SK-N-MC (cell line): ENCODE data around the gene GLB1L3.
A peak's percentile ranks its signal among the peaks of the same experiment; 100 is the strongest.

Experiments
- DNase-seq: peaks from one replicate; pipeline ENCODE4 v3.0.0-alpha.2; 2011; ENCODE audit warnings: low read depth, low spot score
- H3K27ac ChIP-seq: fragments of 200-600 bp; sonication (generic); 2 replicates; pipeline ENCODE4 v1.5.1; 2016; ENCODE audit warnings: mixed run types
- H3K36me3 ChIP-seq: fragments of 200-600 bp; sonication (generic); 2 replicates; pipeline ENCODE4 v1.6.1; 2017; ENCODE audit warnings: antibody characterized with exemption, low read length, mixed read lengths; ENCODE audit not compliant: insufficient read depth
- H3K4me3 ChIP-seq: fragments of 200-600 bp; sonication (generic); 2 replicates; pipeline ENCODE4 v1.5.1; 2016
- H3K9ac ChIP-seq: fragments of 200-600 bp; sonication (generic); 2 replicates; pipeline ENCODE4 v1.8.0; 2017; ENCODE audit warnings: mixed run types, mixed read lengths; ENCODE audit not compliant: insufficient read length
- H3K9me3 ChIP-seq: fragments of 200-600 bp; sonication (generic); 2 replicates; pipeline ENCODE4 v1.6.1; 2017; ENCODE audit warnings: low read depth, mild to moderate bottlenecking, antibody characterized with exemption, low read length, moderate library complexity, mixed read lengths
- EZH2 ChIP-seq: fragments of 200-600 bp; sonication (generic); IDR thresholded peaks from one replicate; pipeline ENCODE4 v1.6.1; 2017; ENCODE audit warnings: antibody characterized with exemption
- FOXP2 ChIP-seq: optimal IDR thresholded peaks from 2 replicates; pipeline ENCODE3; 2011; ENCODE audit warnings: mild to moderate bottlenecking, moderate library complexity; ENCODE audit not compliant: insufficient read depth; ENCODE audit errors: extremely low read length, control extremely low read depth
- POLR2AphosphoS5 ChIP-seq: IDR thresholded peaks from 2 replicates; pipeline ENCODE4 v1.6.1; 2012; ENCODE audit warnings: mild to moderate bottlenecking, low read depth, low read length, borderline replicate concordance

GLB1L3 gene

GRCh38 chr11:134245434-134245833, 30.7 kb upstream of the GLB1L3 start:
- DNase-seq: no peak
- Histone ChIP-seq H3K4me3 (no peak overlapping the region), H3K27ac (no peak overlapping the region), H3K9me3 (no peaks in the 10 kb centered on the region), H3K36me3 (peaks cover 59% of the 10 kb centered on the region; the same call in 1 of the 2 replicates), H3K9ac (no peak overlapping the region)
- TF ChIP-seq FOXP2: no peak
- no peak for TF ChIP-seq EZH2
- no peak for TF ChIP-seq POLR2AphosphoS5

DNA sequence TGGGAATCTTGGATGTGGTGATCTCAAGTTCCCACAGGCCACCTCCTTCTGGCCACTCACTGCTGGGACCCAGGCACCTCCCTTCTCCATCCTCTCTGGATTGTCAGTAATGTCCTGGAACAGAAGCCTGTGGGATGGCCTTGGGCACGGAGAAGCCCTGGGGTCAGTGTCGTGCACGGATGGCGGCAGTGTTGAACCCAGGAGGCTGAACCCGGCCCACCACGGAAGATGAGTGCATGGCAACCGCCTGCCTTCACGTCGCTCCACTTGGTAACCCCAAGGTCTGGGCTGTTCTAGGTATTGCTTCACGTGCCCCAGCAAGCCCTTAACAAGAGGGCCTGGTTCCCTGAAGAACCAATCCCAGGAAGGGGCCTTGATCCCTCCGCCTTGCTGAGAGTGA, 30.1 kb upstream of the GLB1L3 start:
- H3K27ac ChIP-seq: no peak overlapping the region
- H3K9ac ChIP-seq: no peak overlapping the region
- no peak overlapping the region for H3K4me3 ChIP-seq
- TF ChIP-seq FOXP2: no peak
- TF ChIP-seq EZH2: no peak
- no peak for TF ChIP-seq POLR2AphosphoS5
- peaks cover 59% of the 10 kb centered on the region; the same call in 1 of the 2 replicates for H3K36me3 ChIP-seq
- no peak for DNase-seq
- no peaks in the 10 kb centered on the region for H3K9me3 ChIP-seq

GRCh38 chr11:134246678-134247077, 29.5 kb upstream of the GLB1L3 start:
- Histone ChIP-seq H3K4me3 (no peak overlapping the region), H3K9ac (no peak overlapping the region), H3K9me3 (no peaks in the 10 kb centered on the region), H3K36me3 (peaks cover 59% of the 10 kb centered on the region; the same call in 1 of the 2 replicates), H3K27ac (no peak overlapping the region)
- DNase-seq: no peak
- TF ChIP-seq FOXP2: no peak
- no peak for TF ChIP-seq POLR2AphosphoS5
- TF ChIP-seq EZH2: no peak

DNA sequence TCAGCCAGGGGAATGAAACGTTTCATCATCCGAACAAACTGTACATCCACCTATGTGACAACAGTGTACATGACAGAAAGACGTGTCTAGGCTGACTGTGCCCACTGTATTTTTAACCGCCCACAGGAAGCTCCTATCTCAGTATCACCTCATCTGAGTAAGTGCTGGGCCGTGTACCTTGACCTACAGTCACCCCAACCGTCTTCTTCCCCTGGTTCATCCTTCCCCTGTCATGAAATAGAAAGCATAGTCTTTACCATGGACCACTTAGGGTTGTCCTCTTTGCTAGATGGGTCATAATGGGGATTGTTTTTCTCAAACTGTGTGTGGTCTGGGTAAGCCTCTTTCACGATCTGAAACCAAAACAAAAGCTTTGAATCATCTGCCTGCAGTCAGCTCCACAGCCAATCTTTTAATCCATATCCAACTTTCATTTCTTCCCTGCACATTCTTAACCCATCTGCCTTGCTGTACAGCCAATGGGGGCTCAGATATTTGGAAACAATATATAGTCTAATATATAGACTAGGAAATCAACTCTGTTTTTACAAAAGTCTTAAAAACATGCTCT, 27.2 kb upstream of the GLB1L3 start:
- no peak for TF ChIP-seq EZH2
- no peak for TF ChIP-seq FOXP2
- no peak for TF ChIP-seq POLR2AphosphoS5
- no peak overlapping the region for H3K9ac ChIP-seq
- H3K9me3 ChIP-seq: no peaks in the 10 kb centered on the region
- peaks cover 49% of the 10 kb centered on the region; the same call in 1 of the 2 replicates for H3K36me3 ChIP-seq
- DNase-seq: no peak
- no peak overlapping the region for H3K27ac ChIP-seq
- no peak overlapping the region for H3K4me3 ChIP-seq

- no peak for TF ChIP-seq POLR2AphosphoS5
- no peak for TF ChIP-seq FOXP2
- Histone ChIP-seq H3K9ac (no peak overlapping the region), H3K4me3 (no peak overlapping the region), H3K27ac (no peak overlapping the region), H3K9me3 (no peaks in the 10 kb centered on the region), H3K36me3 (peaks cover 36% of the 10 kb centered on the region; the same call in 1 of the 2 replicates)
- DNase-seq: no peak
These were observed 25.9 kb upstream of the GLB1L3 start for GRCh38 chr11:134250246-134250645.

DNA sequence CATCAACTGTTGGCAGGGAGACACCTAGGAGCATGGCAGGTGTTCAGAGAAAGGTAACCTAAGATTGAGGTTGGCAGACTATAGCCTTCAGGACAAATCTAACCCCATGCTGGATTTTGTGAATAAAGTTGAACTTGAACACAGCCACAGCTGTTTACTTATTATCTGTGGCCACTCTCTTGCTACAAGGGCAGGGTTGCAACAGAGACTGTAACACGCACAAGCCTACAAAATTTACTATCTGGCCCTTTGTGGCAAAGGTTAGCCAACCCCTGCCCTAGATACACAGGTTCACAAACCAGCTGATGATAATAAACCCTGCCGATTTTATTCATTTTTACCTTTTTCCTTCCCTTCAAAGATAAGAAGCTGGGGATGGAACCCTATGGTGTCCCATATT, 25.5 kb upstream of the GLB1L3 start:
- TF ChIP-seq POLR2AphosphoS5 (no peak), FOXP2 (no peak), EZH2 (no peak)
- Histone ChIP-seq H3K36me3 (peaks cover 32% of the 10 kb centered on the region; the same call in 1 of the 2 replicates), H3K9ac (no peak overlapping the region), H3K9me3 (no peaks in the 10 kb centered on the region), H3K27ac (no peak overlapping the region), H3K4me3 (no peak overlapping the region)
- DNase-seq: no peak

DNA sequence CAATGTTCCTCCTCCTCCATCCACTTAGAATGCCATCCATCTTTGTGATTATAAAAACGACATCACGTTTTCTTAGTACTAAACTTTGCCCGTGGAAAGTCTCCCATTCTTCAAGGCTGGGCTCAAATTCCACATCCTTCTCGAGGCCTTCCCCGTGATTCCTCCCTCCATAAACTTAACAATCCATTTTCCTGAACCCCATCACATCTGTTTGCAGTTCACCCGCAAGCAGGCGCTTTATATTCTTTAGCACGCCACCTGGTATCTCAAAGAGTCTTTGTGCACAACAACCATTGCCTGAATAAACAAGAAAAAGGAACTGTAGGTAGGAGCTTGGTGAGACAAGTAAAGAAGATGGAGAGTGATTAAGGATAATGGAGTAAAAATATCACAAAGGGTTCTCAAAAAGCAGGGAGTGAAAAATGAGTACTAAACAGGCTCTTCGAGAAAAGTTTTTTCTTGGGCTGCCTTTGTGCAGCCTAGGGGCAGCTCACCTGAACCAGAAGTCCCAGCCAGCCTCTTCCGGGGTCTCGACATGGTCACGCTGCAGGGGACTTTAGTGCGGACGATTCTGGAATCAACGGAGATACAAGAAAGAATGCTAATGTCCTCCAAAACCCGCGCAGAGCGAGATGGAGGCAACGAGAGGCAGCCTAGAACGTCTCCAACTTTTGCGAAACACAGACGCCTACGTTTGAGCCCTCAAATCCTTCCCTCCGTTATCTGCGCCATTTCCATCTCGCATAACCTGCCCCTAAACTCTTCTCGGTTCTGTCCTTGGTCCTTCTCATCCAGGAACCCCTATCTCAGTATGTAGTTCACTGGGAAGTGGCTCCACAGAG, 23.6 kb upstream of the GLB1L3 start:
- Histone ChIP-seq H3K9me3 (no peaks in the 10 kb centered on the region), H3K36me3 (peaks cover 27% of the 10 kb centered on the region; the same call in 1 of the 2 replicates), H3K27ac (no peak overlapping the region), H3K4me3 (peak overlapping the region; percentile 93), H3K9ac (peak overlapping the region; percentile 63)
- TF ChIP-seq FOXP2 (no peak), POLR2AphosphoS5 (no peak), EZH2 (no peak)
- no peak for DNase-seq

DNA sequence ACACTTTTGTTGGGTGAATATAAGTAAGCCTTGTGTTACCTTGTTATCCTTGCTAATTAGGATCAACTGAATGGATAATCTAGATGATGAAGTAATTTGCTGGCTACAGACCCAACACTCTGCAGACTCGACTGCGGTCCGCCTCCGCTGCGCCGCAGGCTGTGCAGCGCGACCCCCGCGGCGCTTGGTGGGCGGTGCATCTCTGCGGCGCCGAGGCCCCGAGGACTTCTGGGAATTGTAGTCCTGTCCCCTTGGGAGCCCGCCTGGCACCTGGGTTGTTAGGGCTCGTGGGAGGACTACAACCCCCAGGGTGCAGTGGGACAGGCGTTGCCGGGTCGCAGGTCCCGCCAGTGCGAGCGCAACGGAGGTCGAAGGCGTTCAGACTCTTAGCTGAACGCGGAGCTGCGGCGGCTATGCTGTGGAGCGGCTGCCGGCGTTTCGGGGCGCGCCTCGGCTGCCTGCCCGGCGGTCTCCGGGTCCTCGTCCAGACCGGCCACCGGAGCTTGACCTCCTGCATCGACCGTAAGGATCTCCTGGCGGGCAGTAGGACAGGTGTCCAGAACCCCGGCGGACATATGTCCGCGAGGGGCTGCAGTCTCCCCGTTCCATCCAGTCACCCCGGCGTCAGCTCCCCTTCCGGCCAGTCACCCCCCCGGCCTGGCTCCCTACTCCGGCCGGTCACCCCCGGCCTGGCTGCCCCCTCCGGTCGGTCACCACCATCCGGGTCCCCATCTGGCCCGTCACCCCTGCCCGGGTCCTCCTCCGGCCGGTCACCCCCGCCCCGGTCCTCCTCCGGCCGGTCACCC, 22.8 kb upstream of the GLB1L3 start, which contains the start of the genes ACAD8 and THYN1:
Gene ACAD8, plus strand, starts transcription at position 381 of the 806 bp plus-strand sequence. Its CDS starts 33 bp downstream, at position 414.
Gene THYN1, minus strand, starts transcription at position 165 of the 806 bp plus-strand sequence. CDS start 470 bp downstream, outside the sequence.
- TF ChIP-seq POLR2AphosphoS5 (peak; percentile 92), EZH2 (no peak), FOXP2 (no peak)
- peaks cover 20% of the 10 kb centered on the region; the same call in 1 of the 2 replicates for H3K36me3 ChIP-seq
- H3K27ac ChIP-seq: no peak within 1 kb of the TSS
- H3K9me3 ChIP-seq: no peaks in the 10 kb centered on the region
- DNase-seq: peak; percentile 91
- peak within 1 kb of the TSS; percentile 93 for H3K4me3 ChIP-seq
- peak within 1 kb of the TSS; percentile 81 for H3K9ac ChIP-seq
